CD4-positive, CD25-positive, alpha-beta regulatory T cell (primary cell): ENCODE measurements around the gene MAPT. TPM values are rescaled to one million over a fixed set of nuclear protein-coding genes. Genes with fewer than 3 reads are reported as not detected.

Experiments
- ATAC-seq, 2 donors: fragments of 150-1000 bp; cut with Tn5 transposase; one replicate each; pipeline ENCODE4 v1.10.0; 2021; ENCODE audit warnings: low read depth in 2 of 2, moderate number of reproducible peaks in 2 of 2, moderate library complexity in 1 of 2
- DNase-seq, 3 donors: peaks; one replicate each; pipeline versions ENCODE4 v3.0.0 to v3.0.0-alpha.2; 2012 to 2022; ENCODE audit warnings: mixed read lengths in 1 of 3
- H3K27ac ChIP-seq: one replicate; pipeline ENCODE4 v1.7.0; 2013; ENCODE audit warnings: mild to moderate bottlenecking, low read length; ENCODE audit not compliant: insufficient read depth, poor library complexity, severe bottlenecking
- H3K27me3 ChIP-seq: one replicate; pipeline ENCODE4 v1.7.0; 2013; ENCODE audit warnings: low read length; ENCODE audit not compliant: control insufficient read depth, insufficient read depth
- H3K36me3 ChIP-seq: one replicate; pipeline ENCODE4 v1.7.0; 2013; ENCODE audit warnings: mild to moderate bottlenecking, low read length, moderate library complexity; ENCODE audit not compliant: control insufficient read depth, insufficient read depth
- H3K4me1 ChIP-seq: 2 replicates; pipeline ENCODE4 v1.7.0; 2013; ENCODE audit warnings: mild to moderate bottlenecking, low read length; ENCODE audit not compliant: insufficient read depth, control insufficient read depth, poor library complexity, severe bottlenecking
- H3K4me3 ChIP-seq: one replicate; pipeline ENCODE4 v1.7.0; 2013; ENCODE audit warnings: low read depth, mild to moderate bottlenecking, low read length, moderate library complexity
- H3K9me3 ChIP-seq, 2 experiments: 1 replicate in 1 of 2; 2 replicates in 1 of 2; pipeline ENCODE4 v1.7.0; 2013; ENCODE audit warnings: low read length in 2 of 2, mild to moderate bottlenecking in 1 of 2, moderate library complexity in 1 of 2; ENCODE audit not compliant: control insufficient read depth in 2 of 2
- H3K27ac Mint-ChIP-seq, 3 donors: one replicate each; pipeline ENCODE4 v1.8.0; 2020 to 2022; ENCODE audit warnings: mild to moderate bottlenecking in 3 of 3, mixed read lengths in 3 of 3, moderate library complexity in 2 of 3
- H3K27me3 Mint-ChIP-seq: one replicate; pipeline ENCODE4 v1.8.0; 2022; ENCODE audit warnings: mild to moderate bottlenecking, mixed read lengths
- H3K36me3 Mint-ChIP-seq: one replicate; pipeline ENCODE4 v1.8.0; 2020; ENCODE audit warnings: mixed read lengths
- H3K4me1 Mint-ChIP-seq, 4 donors: one replicate each; pipeline ENCODE4 v1.8.0; 2020 to 2022; ENCODE audit warnings: mixed read lengths in 4 of 4, mild to moderate bottlenecking in 1 of 4
- H3K4me3 Mint-ChIP-seq, 4 donors: one replicate each; pipeline ENCODE4 v1.8.0; 2020 to 2022; ENCODE audit warnings: mild to moderate bottlenecking in 4 of 4, mixed read lengths in 4 of 4, moderate library complexity in 3 of 4
- H3K9me3 Mint-ChIP-seq, 7 donors: one replicate each; pipeline ENCODE4 v1.8.0; 2020 to 2022; ENCODE audit warnings: mixed read lengths in 7 of 7, mild to moderate bottlenecking in 3 of 7, moderate library complexity in 2 of 7
- polyA plus RNA-seq, 4 donors: library from polyadenylated mRNA; unstranded; fragments of 300-500 nt; fragmentation: Illumina TruSeq; gene quantifications; one replicate each; pipeline ENCODE4 v1.2.3, GENCODE V29; 2021
- total RNA-seq: library from RNA; stranded (reverse); gene quantifications from one replicate; pipeline ENCODE4 v1.2.3, GENCODE V29; 2022

The MAPT gene
- total and polyA plus RNA-seq, 5 donors from 2014 or later = 0.05 to 0.69 (median 0.16) TPM; not detected in 2

DNA sequence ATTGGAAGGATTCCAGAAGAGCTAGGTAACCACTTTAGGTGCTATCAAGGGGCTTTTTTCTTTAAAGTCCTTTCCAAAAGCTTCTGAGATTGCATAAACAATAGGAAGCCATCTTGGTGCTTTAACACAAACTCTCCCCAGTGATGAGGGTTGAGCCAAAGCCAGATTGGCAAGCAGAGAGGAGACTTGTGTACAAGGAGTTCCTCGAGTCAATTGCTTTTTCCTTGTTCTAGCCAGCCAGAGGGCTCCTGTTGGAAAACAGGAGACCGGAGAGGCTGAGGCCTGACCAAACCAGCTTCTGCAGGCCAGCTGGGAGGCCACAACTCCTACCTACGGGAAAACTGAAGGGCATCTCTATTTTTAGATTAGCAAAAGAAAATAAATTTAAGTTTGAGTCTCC lies 46.5 kb downstream of the MAPT start:
- no peak overlapping the region for H3K27ac Mint-ChIP-seq
- no peaks in the 10 kb centered on the region for H3K4me1 ChIP-seq
- peaks cover 1% of the 10 kb centered on the region for H3K36me3 Mint-ChIP-seq
- peaks cover 30% of the 10 kb centered on the region for H3K27me3 Mint-ChIP-seq
- H3K4me1 Mint-ChIP-seq = peaks cover 0 to 6% (median 5%) of the 10 kb centered on the region in 4 donors
- H3K27ac ChIP-seq = no peak overlapping the region
- no peak for ATAC-seq
- DNase-seq = no peak
- H3K4me3 Mint-ChIP-seq = no peak overlapping the region
- H3K9me3 Mint-ChIP-seq = no peaks in the 10 kb centered on the region
- H3K4me3 ChIP-seq = no peak overlapping the region
- H3K27me3 ChIP-seq = peaks cover 3% of the 10 kb centered on the region
- no peaks in the 10 kb centered on the region for H3K9me3 ChIP-seq
- no peaks in the 10 kb centered on the region for H3K36me3 ChIP-seq

- DNase-seq = no peak
- H3K9me3 ChIP-seq = no peaks in the 10 kb centered on the region
- no peak for ATAC-seq
- peaks cover 3% of the 10 kb centered on the region for H3K27me3 ChIP-seq
- Mint-ChIP-seq H3K27me3 (peaks cover 24% of the 10 kb centered on the region), H3K9me3 (no peaks in the 10 kb centered on the region), H3K4me1 (peaks cover 0 to 6% (median 5%) of the 10 kb centered on the region in 4 donors), H3K27ac (no peak overlapping the region), H3K36me3 (no peaks in the 10 kb centered on the region), H3K4me3 (no peak overlapping the region)
- no peaks in the 10 kb centered on the region for H3K4me1 ChIP-seq
- H3K4me3 ChIP-seq = no peak overlapping the region
- no peaks in the 10 kb centered on the region for H3K36me3 ChIP-seq
- H3K27ac ChIP-seq = no peak overlapping the region
Measured at GRCh38 chr17:45941395-45941794, 47.0 kb downstream of the MAPT start.

DNA sequence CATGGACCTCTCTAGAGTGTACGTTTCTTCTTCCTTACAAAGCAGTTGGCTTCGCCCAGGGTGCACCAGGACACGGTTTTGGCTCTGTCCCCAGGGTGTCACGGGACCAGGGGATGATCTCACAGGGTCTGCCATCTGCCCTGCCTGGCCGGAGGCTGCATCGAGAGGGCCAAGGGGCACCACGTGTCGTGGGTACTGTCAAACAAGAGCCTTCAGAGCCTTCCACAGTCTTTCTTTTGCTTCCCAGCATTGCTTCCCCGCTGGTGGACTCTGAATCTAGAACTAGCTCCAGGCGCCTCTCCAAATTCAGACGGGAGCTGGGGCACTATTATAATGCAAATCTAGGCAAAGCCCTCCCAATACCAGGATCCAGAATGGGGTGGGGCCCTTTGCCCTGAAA lies 47.9 kb downstream of the MAPT start:
- Mint-ChIP-seq H3K4me1 (peaks cover 0 to 6% (median 5%) of the 10 kb centered on the region in 4 donors), H3K9me3 (no peaks in the 10 kb centered on the region), H3K36me3 (no peaks in the 10 kb centered on the region), H3K27ac (no peak overlapping the region), H3K27me3 (peaks cover 28% of the 10 kb centered on the region), H3K4me3 (no peak overlapping the region)
- Histone ChIP-seq H3K27me3 (peaks cover 3% of the 10 kb centered on the region), H3K4me1 (no peaks in the 10 kb centered on the region), H3K4me3 (no peak overlapping the region), H3K36me3 (no peaks in the 10 kb centered on the region), H3K27ac (no peak overlapping the region), H3K9me3 (no peaks in the 10 kb centered on the region)
- DNase-seq (no peak), ATAC-seq (no peak)

- Histone ChIP-seq H3K27me3 (peaks cover 5% of the 10 kb centered on the region), H3K9me3 (no peaks in the 10 kb centered on the region), H3K4me1 (peaks cover 8% of the 10 kb centered on the region), H3K36me3 (no peaks in the 10 kb centered on the region), H3K4me3 (no peak overlapping the region), H3K27ac (no peak overlapping the region)
- no peak overlapping the region for H3K4me3 Mint-ChIP-seq
- DNase-seq (no peak), ATAC-seq (no peak)
- H3K27ac Mint-ChIP-seq = no peak overlapping the region
- peaks cover 0 to 9% (median 2%) of the 10 kb centered on the region in 4 donors for H3K4me1 Mint-ChIP-seq
- peaks cover 33% of the 10 kb centered on the region for H3K27me3 Mint-ChIP-seq
- no peaks in the 10 kb centered on the region for H3K36me3 Mint-ChIP-seq
- peaks cover 0 to 1% (median 0%) of the 10 kb centered on the region in 7 donors for H3K9me3 Mint-ChIP-seq
Measured at GRCh38 chr17:45946841-45947256, 52.5 kb downstream of the MAPT start.

- no peak for ATAC-seq
- Histone ChIP-seq H3K9me3 (no peaks in the 10 kb centered on the region), H3K4me3 (peak overlapping the region; percentile 42), H3K27ac (no peak overlapping the region), H3K27me3 (peaks cover 8% of the 10 kb centered on the region), H3K36me3 (no peaks in the 10 kb centered on the region), H3K4me1 (peaks cover 8% of the 10 kb centered on the region)
- peaks cover 0 to 9% (median 2%) of the 10 kb centered on the region in 4 donors for H3K4me1 Mint-ChIP-seq
- H3K4me3 Mint-ChIP-seq = no peak overlapping the region
- no peaks in the 10 kb centered on the region for H3K36me3 Mint-ChIP-seq
- peak in 1 of 3 donors; percentile 11 for DNase-seq
- H3K27ac Mint-ChIP-seq = no peak overlapping the region
- H3K9me3 Mint-ChIP-seq = peaks cover 0 to 1% (median 0%) of the 10 kb centered on the region in 7 donors
- peaks cover 35% of the 10 kb centered on the region for H3K27me3 Mint-ChIP-seq
Measured at GRCh38 chr17:45948498-45948880, 54.1 kb downstream of the MAPT start.

- peak; percentile 77 to 80 for ATAC-seq
- peaks cover 0 to 5% (median under 1%) of the 10 kb centered on the region in 4 donors for H3K4me1 Mint-ChIP-seq
- no peaks in the 10 kb centered on the region for H3K36me3 ChIP-seq
- DNase-seq = peak; percentile 13 to 64 (median 20)
- H3K27ac Mint-ChIP-seq = no peak overlapping the region
- no peaks in the 10 kb centered on the region for H3K36me3 Mint-ChIP-seq
- peaks cover 0 to 1% (median 0%) of the 10 kb centered on the region in 7 donors for H3K9me3 Mint-ChIP-seq
- peaks cover 8% of the 10 kb centered on the region for H3K4me1 ChIP-seq
- peaks cover 8% of the 10 kb centered on the region for H3K27me3 ChIP-seq
- no peak overlapping the region for H3K27ac ChIP-seq
- H3K27me3 Mint-ChIP-seq = peaks cover 29% of the 10 kb centered on the region
- no peaks in the 10 kb centered on the region for H3K9me3 ChIP-seq
- peak overlapping the region in 1 of 4 donors; percentile 54 for H3K4me3 Mint-ChIP-seq
- peak overlapping the region; percentile 42 for H3K4me3 ChIP-seq
Measured at GRCh38 chr17:45948881-45949624, 54.7 kb downstream of the MAPT start.

DNA sequence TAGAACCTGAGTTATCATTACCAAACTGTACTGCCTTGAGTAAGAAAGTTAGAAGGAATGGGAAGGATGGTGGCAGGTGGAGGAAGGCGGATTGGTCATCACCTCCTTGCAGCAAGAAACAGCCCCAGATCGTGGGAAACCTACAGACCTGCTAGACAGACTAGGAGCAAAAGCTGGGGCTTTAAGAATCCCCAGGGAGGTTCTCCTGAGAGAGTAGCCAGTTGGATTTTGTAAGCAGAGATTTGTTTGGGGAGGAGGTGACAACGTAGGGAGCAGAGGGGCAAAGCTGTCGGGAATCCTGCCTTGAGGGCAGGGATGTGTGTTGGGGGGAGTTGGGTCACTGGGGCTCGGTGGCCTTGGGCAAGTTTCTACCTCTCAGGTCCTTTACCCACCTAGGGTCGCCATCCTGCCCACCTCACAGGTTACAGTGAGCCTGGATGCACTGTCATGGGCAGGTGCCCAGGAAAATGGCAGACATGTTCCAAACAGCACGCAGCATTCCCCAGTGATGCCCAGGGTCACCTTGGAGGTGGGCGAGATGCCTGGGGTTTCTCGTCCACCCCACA lies 55.5 kb downstream of the MAPT start:
- Histone ChIP-seq H3K36me3 (no peaks in the 10 kb centered on the region), H3K27me3 (peaks cover 8% of the 10 kb centered on the region), H3K27ac (no peak overlapping the region), H3K4me3 (no peak overlapping the region), H3K4me1 (peaks cover 8% of the 10 kb centered on the region), H3K9me3 (no peaks in the 10 kb centered on the region)
- Mint-ChIP-seq H3K4me1 (peaks cover 0 to 5% (median 0%) of the 10 kb centered on the region in 4 donors), H3K9me3 (peaks cover 0 to 1% (median 0%) of the 10 kb centered on the region in 7 donors), H3K4me3 (no peak overlapping the region), H3K27ac (no peak overlapping the region), H3K27me3 (peaks cover 29% of the 10 kb centered on the region), H3K36me3 (no peaks in the 10 kb centered on the region)
- no peak for DNase-seq
- no peak for ATAC-seq
